ENCODE measurements around the gene AFAP1.
"Not testable (repeated sequence)": the region's sequence is repeated elsewhere in the genome, so short reads cannot be mapped to it uniquely, and the experiment has no call there.

The AFAP1 gene

DNA sequence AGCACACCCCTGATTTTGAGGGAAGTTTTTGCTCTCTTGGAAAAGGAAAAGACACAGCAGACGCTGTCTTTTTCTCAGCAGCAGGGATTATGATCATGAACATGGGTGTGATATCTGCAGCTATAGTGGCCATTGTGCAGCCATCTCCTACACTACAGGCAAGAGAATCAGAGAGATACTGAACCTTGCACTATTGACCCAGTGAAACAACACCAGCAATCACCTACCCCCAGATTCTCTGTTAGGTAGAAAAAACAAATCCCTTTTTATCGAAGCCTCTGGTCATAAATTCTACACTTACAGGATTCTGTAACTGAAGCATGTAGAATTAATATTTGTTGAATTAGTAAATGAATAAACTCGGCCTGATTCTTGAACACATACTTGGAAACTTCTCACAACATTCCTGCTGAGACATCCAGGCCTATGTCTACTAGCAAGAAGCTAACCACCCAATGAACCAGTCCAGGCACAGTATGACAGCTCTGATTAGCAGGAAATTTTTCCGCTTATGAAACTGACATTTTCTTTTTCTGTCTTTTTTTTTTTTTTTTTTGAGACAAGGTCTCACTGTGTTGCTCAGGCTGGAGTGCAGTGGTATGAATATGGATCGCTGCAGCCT is 5.0 kb upstream of the AFAP1 start:
- DNase-seq (ENCODE audit: low read depth): no peak

DNA sequence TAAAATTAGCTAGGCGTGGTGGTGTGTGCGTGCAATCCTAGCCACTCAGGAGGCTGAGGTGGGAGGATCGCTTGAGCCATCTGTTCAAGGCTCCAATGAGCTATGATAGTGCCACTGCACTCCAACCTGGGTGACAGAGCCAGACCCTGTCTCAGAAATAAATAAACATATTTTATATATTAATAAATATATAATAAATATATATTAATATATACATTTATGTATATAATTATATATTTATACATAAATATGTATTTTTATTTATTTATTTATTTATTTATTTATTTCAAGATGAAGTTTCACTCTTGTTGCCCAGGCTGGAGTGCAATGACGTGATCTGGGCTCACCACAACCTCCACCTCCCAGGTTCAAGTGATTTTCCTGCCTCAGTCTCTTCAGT is 4.0 kb upstream of the AFAP1 start:
- DNase-seq (ENCODE audit: low read depth): not testable (repeated sequence)

DNA sequence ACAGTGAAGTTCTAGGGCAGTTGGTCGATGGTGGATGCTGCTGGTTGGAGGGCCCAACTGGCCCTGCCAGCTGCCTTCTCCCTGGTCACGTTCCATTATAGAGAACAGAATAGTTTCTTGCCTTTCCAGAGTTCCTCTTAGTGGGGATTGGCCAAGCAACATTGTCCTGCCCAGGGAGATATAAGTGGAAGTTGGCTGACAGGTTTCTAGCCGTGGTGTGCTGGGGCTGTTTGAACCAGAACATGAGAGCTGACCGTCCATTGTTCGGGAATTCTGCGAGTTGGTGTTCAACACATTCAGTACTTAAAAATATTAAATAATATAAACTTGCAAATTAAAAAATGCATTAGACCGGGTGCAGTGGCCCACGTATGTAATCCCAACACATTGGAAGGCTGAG is 3.5 kb upstream of the AFAP1 start:
- no peak for DNase-seq (ENCODE audit: low read depth)

DNA sequence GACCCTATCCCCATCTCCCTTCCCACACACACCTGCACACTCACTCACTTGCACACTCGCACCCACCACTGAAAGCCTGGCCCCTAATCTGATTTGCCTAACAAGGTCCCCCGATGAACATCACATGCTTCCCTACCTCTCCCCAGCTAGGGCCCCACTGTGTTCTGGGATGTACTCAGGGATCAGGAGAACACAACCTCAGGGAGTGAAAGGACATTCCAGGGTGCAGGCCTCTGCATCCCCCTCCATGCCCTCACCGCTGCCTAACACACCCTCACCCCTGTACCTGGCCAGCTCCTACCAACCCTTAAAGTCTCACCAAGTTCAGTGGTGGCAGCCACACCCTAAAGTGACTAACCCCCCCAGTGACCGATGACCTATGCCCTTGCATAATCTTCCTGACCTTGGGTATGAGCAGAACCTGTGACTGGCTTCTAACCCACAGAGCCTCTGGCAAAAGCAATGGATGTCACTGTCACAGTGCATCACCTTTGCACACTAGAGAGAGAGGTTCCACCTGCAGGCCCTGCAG is 2.4 kb upstream of the AFAP1 start:
- DNase-seq (ENCODE audit: low read depth): no peak

DNA sequence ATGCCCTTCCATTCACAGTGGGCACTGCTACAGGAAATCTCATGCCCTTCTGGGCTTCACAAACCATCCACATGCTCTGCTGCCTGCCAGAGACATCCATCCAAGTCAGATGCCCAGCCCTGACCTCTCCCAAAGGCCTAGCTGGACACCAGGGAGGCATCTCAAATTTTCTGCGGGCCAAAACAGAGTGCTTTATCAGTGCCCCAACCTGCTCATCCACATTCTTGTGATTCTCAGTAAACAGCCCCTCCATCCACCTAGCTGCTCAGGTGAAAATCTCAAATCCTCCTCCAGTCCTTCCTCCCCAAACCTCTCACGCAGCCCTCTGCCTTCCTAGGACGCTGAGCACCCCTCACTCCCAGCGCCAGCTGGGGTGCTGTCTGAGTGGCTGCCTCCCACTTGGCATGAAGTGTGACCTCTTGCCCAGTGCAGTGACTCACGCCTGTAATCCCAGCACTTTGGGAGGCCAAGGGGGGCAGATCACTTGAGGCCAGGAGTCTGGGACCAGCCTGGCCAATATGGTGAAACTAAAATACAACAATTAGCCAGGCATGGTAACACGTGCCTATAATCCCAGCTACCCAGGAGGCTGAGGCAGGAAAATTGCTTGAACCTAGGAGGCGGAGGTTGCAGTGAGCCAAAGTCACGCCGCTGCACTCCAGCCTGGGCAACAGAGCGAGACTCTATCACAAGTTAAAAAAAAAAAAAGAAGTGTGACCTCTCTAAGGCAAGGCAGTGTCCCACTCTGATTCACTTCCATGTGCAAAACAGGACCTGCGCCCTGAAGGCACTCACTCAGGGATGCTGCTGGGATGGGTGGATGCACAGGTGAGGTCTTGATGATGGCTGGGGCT is 1.7 kb upstream of the AFAP1 start:
- no peak for DNase-seq (ENCODE audit: low read depth)

DNA sequence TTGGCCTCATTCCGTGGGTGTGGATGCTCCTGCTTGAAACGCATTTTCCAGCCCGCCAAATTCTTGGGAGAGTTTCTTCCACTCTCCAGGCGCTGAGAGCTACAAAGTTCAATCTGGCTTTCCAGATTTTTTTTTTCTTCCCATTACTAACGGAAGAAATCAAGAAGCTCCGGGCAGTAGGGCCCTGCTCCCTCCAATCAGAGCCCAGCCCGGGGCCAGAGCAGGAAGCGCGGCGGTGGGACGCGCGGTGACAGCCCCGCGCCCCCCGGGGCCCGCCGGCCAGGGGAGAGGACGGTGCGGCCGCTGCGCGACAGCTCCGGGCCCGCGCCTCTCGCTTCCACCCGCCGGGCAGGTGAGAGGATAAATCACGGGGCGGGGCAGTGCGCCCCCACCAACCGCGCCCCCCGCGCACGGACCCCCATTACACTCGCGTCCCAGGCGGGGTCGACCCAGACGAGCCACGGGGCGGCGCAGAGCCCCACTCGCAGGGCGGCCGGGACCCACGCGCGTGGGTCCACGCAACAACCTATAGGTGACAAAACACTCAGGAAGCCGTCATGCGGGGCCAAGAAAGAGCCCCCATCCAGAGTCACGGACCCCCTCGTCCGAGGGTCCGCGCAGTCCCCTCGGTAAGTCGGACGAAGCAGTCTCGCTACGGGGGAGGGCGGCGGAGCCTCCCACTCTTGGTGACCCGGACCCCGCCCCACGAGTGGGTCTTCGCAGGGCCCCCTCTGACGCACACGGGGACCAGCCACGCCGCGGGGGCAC is 868 bp downstream of the AFAP1 start:
- DNase-seq (ENCODE audit: low read depth): no peak

DNA sequence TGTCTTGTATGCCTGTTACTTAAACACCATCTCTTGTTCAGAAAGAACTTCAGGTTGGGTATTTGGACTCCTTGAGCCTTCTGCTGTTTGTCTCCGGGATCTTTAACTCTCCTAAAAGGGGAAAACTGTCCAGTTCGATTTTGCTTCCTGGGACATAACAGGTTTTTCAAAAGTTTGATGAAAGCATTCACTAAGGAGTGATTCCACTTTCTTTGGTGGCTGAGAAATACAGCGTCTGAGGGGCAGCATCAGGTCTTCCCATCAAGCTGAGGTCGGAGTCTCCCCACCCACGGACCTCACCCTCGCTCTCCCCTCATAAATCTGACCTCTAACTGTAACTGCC is 1.4 kb downstream of the AFAP1 start:
- no peak for DNase-seq (ENCODE audit: low read depth)

DNA sequence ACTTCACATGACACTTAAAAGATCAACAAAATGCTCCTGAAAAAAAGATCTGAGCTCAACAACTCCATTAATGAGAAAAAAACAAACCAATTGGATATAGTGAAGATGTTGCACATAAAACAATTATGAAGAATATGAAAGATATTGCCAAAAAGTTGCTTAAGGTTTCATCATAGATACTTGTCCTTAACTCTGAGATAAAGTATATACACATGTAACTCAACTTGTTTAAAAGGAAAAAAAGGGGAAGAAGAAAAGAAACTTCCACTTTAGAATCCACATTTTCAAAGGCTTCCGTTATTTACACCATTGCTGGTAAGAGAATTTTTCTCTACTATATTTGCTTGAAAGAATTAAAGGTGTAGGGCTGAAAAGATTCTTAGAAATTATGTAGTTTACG is 2.7 kb downstream of the AFAP1 start:
- DNase-seq (ENCODE audit: low read depth): no peak

DNA sequence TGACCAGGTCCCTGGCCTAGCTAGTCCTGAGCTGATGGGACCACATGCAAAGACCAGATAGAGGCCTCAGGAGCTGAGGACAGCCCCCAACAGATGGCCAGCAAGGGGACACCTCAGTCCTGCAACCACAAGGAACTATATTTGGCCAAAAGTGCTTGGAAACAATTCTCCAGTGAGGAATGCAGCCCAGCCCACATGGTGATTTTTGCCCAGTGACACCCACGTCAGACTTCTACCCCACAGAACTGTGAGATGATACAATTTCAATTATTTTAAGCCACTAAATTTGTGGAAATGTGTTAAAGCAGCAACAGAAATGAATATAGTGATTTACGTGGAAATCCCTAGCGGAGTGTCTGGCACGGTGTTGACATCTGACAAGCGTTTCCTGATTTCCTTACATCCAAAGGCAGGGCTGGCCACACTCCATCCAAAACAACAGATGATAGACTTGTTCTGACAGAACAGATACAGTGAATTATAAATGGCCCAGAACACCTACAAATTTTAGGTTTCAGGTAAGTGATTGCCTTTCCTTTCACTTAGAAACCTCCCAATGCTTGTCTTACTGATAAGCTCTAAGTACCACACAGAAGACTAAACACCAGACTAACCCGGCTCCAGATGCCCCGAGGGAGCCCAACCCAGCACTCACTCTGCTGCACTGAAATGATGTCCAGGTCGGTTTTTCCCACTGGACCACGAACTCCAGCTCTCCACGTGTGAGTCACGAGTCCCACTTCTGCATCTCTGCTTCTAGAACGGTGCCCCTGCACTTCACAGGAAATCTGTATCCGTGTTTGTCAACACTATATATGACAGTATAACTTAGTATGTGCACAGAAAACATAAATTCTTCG is 5.8 kb downstream of the AFAP1 start:
- DNase-seq (ENCODE audit: low read depth): no peak

DNA sequence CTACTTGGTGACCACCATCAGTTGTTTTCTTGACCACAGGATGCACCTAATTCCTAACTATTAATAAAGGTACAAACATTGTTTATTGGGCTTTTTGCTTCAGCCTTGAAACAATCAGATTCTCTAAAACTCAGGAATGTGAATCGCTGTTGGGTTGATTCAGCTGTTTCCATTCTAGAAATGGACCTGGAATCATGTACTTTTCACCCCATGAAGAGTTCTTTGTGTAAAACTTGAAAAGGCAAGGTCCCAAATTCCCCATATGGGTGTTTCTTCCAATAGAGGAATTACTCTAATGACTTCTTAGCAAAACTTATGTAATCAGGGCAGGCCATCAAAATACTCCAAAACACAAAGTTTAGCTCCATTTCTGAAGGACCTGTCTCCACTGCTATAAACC is 7.4 kb downstream of the AFAP1 start:
- DNase-seq (ENCODE audit: low read depth): no peak

DNA sequence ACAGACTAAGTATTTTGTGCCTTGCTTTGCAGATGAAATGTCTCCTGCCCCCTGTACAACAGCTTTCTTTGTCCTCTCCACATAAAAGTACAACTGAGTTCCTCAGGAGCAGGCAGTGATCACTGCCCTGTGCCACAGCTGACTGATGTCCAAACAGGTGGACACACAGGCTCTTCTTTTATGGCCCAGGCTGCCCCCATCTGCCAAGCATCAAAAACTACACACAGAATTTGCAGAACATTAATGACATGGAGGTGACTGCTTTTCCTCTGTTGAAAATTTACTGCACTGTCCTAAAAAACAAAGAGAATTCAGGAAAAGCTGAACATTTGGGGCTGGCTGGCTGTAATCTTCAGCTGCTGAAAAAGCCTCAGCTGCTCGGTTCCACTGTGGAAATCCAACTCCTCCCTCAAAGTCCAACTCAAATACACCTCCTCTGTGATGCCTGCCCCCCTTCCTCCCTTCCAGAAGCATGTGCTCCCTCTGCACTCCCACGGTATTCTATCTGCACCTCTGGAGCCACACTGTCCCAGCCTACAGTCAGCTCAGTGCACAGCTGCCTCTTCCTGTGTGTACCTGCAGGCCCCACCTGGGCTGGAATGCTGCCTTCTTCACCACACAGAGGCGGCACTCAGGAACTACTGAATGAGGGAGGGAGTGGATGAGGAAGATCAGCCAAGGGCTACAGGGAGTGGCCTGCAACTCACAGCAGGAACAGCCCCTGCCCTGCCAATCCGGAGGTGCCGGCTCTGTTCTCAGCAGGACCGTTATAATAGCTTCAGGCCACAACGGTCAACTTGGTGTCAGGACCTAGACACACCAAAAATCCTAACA is 10.3 kb downstream of the AFAP1 start:
- DNase-seq (ENCODE audit: low read depth): no peak

DNA sequence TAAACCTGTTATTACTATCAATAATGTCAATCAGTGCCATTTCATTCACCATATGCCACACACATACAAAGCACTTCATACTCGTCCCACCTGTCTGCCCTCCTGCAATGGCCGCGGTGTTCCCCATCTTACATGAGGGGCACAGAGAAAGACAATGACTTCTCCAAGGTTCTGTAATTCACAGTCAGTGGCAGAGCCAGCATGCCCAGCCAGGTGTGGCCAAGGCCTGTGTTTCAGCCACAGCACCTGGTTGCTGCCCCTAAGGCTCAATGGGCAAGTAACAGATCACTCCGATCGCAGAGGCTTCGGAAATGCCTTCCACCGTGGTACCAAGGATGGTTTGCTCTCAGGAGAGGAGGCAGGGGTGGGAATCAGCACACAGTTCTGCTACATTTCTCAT is 10.9 kb downstream of the AFAP1 start:
- no peak for DNase-seq (ENCODE audit: low read depth)

DNA sequence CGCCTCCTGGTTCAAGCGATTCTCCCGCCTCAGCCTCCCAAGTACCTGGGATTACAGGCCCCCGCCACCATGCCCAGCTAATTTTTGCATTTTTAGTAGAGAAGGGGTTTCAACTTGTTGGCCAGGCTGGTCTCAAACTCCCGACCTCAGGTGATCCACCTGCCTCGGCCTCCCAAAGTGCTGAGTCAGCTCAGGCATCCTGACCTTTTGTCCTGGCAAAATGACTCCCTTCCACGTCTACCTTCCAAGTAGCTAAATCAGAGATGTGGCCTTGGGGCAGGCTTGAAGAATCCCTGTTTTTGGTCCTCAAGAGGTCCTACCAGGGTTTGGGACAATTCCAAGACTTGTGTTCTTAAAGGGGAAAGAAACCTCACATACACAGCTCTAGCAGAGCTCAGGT is 12.8 kb downstream of the AFAP1 start:
- DNase-seq (ENCODE audit: low read depth): no peak

DNA sequence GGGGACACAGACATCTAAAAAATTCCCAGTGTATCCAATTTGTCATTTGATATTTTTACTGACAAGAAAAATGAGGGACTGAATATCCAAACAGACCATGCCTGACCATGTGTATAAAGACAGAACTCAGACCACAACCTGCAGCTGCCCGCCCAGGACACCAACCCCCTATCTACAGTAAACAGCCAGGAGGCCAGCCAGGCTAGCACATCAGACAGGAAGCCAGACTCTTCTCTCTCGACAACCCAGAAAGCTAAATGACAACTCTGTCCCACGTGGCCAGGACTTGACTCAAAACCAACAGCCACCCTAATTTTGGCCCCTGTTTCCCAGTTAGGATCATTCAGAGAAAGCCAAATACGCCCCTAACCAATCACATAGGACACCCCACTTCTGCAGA is 15.1 kb downstream of the AFAP1 start:
- DNase-seq (ENCODE audit: low read depth): no peak

DNA sequence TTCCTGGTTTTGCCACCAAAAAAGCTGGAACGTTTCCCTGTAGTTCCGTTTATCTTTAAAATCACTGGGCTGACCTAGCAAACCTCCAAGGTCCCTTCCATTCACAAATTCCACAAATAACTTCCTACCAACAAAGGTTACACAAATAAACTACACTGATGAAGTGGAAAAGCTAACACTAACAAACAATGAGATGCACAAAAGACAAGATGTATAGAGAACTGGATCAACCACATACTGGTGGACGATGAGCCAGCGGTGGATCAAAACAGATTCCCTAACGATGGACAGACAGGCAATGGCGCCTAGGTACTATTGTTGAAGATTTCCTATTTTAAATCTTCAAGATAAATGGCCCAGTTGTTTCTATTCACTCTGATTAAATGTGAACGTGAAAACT is 15.5 kb downstream of the AFAP1 start:
- no peak for DNase-seq (ENCODE audit: low read depth)

DNA sequence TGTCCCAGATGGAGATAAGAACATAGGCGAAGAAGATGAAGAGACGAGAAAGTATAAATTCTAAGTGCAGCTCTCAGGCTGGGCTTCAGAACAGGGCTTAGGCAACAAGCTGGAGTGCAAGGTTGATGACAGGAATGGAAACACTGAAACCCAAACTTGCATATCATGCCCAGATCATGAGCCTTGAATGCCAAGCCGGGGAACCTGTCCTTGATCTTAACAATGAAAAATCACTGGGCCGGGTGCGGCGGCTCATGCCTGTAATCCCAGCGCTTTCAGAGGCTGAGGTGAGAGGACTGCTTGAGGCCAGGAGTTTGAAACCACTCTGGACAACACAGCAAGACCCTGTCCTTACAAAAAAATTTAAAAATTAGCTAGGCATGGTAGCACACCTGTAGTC is 17.2 kb downstream of the AFAP1 start:
- no peak for DNase-seq (ENCODE audit: low read depth)

DNA sequence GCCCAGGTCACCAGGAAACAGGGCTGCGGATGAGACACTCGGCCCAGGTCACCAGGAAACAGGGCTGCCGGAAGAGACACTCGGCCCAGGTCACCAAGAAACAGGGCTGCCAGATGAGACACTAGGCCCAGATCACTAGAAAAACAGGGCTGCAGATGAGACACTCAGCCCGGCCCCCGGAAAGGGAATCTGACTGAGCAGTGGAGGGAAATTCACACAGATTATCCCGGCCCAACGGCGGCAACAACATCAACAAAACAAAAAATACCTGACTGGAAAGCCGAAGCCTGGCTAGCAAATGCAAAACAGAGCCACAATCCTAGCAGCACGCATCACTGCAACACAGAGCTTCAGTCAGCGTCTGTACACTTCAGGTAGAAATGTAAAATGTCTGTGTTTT is 20.7 kb downstream of the AFAP1 start:
- DNase-seq (ENCODE audit: low read depth): no peak

DNA sequence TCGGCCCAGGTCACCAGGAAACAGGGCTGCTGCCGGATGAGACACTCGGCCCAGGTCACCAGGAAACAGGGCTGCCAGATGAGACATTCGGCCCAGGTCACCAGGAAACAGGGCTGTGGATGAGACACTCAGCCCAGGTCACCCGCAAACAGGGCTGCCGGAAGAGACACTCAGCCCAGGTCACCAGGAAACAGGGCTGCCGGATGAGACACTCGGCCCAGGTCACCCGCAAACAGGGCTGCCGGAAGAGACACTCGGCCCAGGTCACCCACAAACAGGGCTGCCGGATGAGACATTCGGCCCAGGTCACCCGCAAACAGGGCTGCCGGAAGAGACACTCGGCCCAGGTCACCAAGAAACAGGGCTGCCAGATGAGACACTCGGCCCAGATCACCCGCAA is 21.5 kb downstream of the AFAP1 start:
- DNase-seq (ENCODE audit: low read depth): not testable (repeated sequence)

DNA sequence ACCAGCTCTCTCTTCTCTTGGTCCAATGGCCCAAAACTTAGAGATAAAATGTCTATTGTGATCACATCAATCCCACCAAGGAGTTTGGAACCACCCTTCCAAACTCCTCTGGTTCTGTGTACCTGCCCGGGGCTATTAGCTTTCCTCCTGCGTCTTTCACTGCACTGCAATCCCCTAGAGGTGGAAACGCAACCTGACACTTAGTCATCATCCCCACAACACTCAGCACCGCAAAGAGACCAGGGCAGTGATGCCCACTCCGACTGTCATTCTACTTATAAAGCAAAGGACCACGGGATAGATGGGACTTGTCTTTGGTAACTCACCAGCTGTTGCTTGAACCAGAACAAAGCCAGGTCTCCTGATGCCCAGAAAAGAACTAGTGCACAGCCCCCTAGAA is 22.0 kb downstream of the AFAP1 start:
- DNase-seq (ENCODE audit: low read depth): no peak

DNA sequence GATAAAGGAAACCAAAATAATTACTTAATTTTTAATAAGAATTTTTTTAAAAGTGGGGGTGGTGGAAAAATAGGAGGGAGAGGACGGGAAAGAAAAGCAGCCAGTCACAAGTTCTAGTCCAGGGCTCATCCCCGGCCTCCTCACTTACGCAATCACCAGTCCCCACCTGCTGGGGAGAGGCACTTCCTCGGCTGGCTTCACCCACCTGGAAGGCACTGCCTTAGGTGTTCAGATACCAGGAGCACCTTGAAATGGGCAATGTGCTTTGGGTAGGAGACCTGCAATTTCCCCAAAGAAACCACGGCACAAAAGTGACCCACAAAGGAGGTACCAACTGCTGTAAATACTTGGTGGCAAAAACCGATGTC is 23.8 kb downstream of the AFAP1 start:
- no peak for DNase-seq (ENCODE audit: low read depth)

DNA sequence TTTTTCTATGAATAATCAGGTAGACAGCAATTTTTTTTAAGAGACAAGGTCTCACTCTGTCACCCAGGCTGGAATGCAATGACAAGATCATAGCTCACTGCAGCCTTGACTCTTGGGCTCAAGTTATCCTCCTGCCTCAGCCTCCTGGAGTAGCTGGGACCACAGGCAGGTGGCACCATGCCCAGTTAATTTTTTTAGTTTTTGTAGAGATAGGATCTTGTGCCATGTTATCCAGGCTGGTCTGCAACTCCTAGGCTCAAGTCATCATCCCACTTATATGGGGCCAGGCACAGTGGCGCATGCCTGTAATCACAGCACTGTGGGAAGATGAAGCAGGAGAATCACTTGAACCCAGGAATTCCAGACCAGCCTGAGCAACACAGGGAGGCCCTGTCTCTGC is 26.8 kb downstream of the AFAP1 start:
- DNase-seq (ENCODE audit: low read depth): no peak

All from stimulated activated CD4-positive, alpha-beta T cell treated with anti-CD3 and anti-CD28 coated beads, Interleukin-2, amount 100 ng/mL, for 4 hours (primary cell).